NCI-H524 (cell line): ENCODE data around the gene HHIPL1.
"Not testable (repeated sequence)": the region's sequence is repeated elsewhere in the genome, so short reads cannot be mapped to it uniquely, and the experiment has no call there.

ENCODE experiments used
- DNase-seq, 2 experiments: peaks; one replicate each; lab custom pipeline; 2025; lab: John Stamatoyannopoulos, UW

Gene HHIPL1

GRCh38 chr14:99634443-99634842, 10.5 kb upstream of the HHIPL1 start:
- no peak for DNase-seq

DNA sequence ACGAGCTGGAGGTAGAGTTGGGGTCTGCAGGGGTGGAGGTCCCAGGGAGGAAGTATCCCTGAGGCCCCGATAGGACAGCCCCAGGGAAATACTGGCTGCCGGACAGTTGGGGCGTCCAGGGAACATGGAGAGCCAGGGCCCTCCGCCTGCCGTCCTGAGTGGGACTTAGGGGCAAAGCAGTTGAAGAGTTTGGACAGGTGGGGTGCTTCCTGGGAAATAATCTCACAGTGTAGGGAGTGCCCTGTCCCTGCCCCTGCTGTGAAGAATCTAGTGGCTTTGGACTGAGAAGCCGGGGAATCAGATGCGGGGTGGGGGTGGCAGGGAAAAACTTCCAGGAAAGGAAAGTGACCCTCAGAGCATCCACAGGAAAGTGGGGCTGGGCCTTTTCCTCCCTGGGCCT, 9.8 kb upstream of the HHIPL1 start:
- no peak for DNase-seq

DNA sequence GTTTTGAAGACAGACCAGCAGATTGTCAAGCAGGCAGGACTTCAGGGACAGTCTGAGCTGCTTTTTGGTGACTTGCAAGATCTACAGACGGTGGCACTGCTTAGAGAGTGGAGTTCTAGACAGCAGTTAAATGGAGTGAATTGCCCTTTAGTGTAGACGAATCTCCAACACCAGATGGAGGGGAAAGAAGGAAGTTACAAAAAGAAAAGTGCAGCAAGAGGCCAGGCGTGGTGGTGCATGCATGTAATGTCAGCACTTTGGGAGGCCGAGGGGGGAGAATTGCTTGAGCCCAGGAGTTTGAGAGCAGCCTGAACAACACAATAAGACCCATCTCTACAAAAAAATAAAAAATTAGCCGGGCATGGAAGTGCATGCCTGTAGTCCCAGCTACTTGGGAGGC, 8.4 kb upstream of the HHIPL1 start:
- no peak for DNase-seq

DNA sequence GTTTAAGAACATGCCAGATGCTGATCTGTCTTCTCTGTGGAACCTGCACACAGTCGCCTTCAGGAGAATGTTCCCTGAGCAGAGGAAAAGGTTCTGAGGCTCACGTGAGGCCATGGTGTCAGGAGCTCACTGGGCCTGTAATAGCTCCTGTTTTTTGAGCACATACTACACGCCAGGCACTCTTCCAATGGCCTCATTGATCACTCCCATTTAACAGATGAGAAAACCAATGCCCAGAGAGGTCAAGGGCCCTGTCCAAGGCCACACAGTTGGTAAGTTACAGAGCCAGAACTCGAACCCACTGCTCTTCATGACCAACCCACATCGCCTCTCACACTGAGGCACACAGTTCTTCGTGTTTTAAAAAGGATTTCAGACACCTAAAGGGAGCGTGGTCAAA, 7.3 kb upstream of the HHIPL1 start:
- no peak for DNase-seq

DNA sequence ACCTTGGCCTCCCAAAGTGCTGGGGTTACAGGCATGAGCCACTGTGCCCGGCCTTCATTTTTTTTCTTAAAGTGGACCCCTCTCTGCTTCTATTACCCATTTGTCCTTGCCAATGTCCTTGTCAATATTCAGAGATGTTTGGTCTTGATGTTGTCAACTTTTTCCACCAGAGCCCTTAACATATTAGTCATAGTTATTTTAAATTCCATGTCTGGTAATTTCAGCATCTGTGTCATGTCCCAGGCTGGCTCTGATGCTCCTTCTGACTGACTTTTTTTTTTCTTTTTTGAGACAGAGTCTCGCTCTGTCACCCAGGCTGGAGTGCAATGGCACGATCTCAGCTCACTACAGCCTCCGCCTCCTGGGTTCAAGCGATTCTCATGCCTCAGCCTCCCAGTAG, 2.2 kb upstream of the HHIPL1 start:
- not testable (repeated sequence) for DNase-seq

- no peak for DNase-seq
These were observed 1.6 kb upstream of the HHIPL1 start for GRCh38 chr14:99643343-99643742.

DNA sequence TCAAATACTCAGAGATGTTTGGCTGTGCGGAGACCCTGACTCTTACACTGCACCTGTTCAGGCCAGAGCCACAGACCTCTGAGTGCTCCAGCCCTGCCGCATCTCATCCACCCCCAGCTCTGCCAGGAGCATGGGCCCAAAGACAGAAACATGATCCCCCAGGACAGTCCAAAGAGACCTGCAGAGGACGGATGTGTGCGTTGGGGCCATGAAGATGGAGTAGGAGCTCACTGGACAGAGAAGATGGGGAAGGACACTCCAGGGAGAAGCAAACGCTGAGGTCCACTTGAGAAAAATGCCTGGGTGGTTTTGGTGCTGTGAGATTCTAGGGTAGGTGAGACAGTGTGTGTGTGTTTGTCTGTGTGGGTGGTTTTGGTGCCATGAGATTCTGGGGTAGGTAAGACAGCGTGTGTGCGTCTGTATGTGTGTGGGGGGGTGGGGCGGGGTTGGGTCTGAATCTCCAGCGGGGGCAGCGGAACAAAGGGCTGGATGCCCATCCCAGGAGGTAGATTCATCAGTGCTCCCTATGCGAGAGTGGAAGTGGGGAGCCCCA, 818 bp upstream of the HHIPL1 start:
- no peak for DNase-seq

GRCh38 chr14:99645545-99646505, 896 bp downstream of the HHIPL1 start:
- no peak for DNase-seq

DNA sequence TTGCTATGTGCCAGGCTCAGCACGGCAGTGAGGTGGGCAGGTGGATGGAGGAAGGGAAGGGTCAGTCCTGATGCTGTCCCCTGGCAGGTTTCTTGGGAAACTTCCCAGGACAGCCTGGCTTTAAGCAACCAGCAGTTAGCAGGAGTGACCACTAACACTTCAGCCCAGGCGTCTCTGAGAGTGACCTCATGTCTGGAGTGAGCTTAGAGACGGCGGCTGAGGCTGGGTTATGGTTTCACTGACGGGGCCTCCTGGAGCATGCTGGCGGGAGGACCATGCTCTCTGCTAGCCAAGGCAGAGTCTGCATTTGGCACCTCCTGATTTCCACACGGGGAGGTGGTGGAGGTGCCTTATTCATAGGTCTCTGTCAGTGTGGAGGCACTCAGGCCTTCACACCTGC, 2.5 kb downstream of the HHIPL1 start:
- DNase-seq: no peak

GRCh38 chr14:99648027-99648784, 3.3 kb downstream of the HHIPL1 start:
- DNase-seq: no peak

GRCh38 chr14:99649219-99649618, 4.3 kb downstream of the HHIPL1 start:
- no peak for DNase-seq

DNA sequence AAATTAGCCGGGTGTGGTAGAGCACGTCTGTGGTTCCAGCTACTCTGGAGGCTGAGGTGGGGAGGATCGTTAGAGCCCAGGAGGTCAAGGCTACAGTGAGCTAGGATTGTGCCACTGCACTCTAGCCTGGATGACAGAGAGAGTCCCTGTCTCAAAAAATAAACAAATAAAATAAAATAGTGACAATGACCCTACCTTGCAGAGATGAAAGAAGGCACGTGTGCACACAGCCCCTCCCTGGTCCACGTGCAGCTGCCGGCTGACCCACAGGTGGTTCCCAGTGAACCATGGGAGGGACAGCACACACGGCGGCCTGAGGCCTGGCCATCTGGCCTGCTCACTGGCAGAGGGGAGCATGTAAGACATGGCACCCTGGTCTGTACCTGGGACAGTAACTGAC, 4.7 kb downstream of the HHIPL1 start:
- DNase-seq: no peak

DNA sequence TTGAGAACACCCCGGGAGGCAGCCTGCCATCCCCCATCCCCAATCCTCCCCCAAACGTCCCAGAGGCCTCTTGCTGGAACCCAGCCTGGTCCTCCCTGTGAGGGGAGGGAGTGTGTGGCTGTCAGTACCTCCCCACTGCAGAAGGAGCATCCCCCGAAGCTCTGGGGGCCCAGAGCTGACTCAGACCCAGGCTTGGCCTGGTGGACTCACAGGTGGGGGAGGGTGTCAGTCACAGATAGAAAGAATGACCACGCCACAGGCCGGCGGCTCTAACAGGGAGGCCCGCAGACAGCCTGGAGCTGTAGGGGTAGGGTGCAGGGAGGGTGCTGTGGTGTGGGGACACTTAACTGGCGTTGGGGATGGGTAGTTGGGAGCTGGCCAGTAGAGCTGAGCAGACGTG, 5.3 kb downstream of the HHIPL1 start:
- no peak for DNase-seq

- DNase-seq: no peak
These were observed 7.2 kb downstream of the HHIPL1 start for GRCh38 chr14:99651953-99652746.

GRCh38 chr14:99654235-99654985, 9.5 kb downstream of the HHIPL1 start:
- DNase-seq: peak; percentile 71 to 91

- DNase-seq: no peak
These were observed 10.6 kb downstream of the HHIPL1 start for GRCh38 chr14:99655521-99655920.

- DNase-seq: no peak
These were observed 11.2 kb downstream of the HHIPL1 start for GRCh38 chr14:99656171-99656570.

- no peak for DNase-seq
These were observed 12.8 kb downstream of the HHIPL1 start for GRCh38 chr14:99657645-99658155.

- no peak for DNase-seq
These were observed 13.4 kb downstream of the HHIPL1 start for GRCh38 chr14:99658218-99658845.

DNA sequence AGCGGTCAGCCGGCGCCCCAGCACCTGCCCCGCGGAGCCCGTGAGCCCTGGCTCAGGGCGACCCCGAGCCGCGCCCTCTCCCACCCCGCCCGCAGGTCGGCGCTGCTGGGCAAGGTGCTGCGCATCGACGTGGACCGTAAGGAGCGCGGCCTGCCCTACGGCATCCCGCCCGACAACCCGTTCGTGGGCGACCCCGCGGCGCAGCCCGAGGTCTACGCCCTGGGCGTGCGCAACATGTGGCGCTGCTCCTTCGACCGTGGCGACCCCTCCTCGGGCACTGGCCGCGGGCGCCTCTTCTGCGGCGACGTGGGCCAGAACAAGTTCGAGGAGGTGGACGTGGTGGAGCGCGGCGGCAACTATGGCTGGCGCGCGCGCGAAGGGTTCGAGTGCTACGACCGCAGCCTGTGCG, 14.4 kb downstream of the HHIPL1 start:
- peak in 1 of 2 experiments; percentile 47 for DNase-seq
